Fibroblast of lung (primary cell): ENCODE measurements around the gene NTRK3. TPM values are rescaled to one million over a fixed set of nuclear protein-coding genes. Genes with fewer than 3 reads are reported as not detected.

Experiments used
- DNase-seq, 2 donors: peaks; one replicate each; pipeline versions ENCODE4 v3.0.0 to v3.0.0-alpha.2; 2010; ENCODE audit warnings: low read depth in 2 of 2
- H2AFZ ChIP-seq: 2 replicates; pipeline ENCODE4 v1.5.1; 2012; ENCODE audit warnings: low read length, control low read depth, inconsistent platforms
- H3K27ac ChIP-seq: 2 replicates; pipeline ENCODE4 v1.5.1; 2011; ENCODE audit warnings: low read length, control low read depth; ENCODE audit not compliant: insufficient read depth
- H3K27me3 ChIP-seq: 2 replicates; pipeline ENCODE4 v1.5.1; 2011; ENCODE audit warnings: mild to moderate bottlenecking, low read length; ENCODE audit not compliant: control insufficient read depth, insufficient read depth
- H3K36me3 ChIP-seq: 2 replicates; pipeline ENCODE4 v1.5.1; 2011; ENCODE audit warnings: low read length; ENCODE audit not compliant: control insufficient read depth, insufficient read depth
- H3K4me1 ChIP-seq: 2 replicates; pipeline ENCODE4 v1.5.1; 2011; ENCODE audit warnings: low read length; ENCODE audit not compliant: control insufficient read depth, insufficient read depth; ENCODE audit errors: extremely low read depth
- H3K4me2 ChIP-seq: 2 replicates; pipeline ENCODE4 v1.5.1; 2011; ENCODE audit warnings: low read length, control low read depth; ENCODE audit not compliant: insufficient read depth; ENCODE audit errors: extremely low read depth
- H3K4me3 ChIP-seq, 4 experiments: fragments of 200-600 bp in 1 of 4; sonication (generic) in 1 of 4; replicated peaks in 1 of 4; 2 replicates each; pipeline ENCODE4 v1.5.1; 2011 to 2016; ENCODE audit warnings: low read length in 4 of 4, low read depth in 3 of 4, mild to moderate bottlenecking in 3 of 4, control low read depth in 2 of 4, inconsistent platforms in 1 of 4, mixed read lengths in 1 of 4; ENCODE audit not compliant: insufficient read depth in 1 of 4; ENCODE audit errors: control extremely low read depth in 1 of 4
- H3K79me2 ChIP-seq: 2 replicates; pipeline ENCODE4 v1.5.1; 2012; ENCODE audit warnings: mild to moderate bottlenecking, low read length, inconsistent platforms; ENCODE audit not compliant: control insufficient read depth, insufficient read depth
- H3K9ac ChIP-seq: 2 replicates; pipeline ENCODE4 v1.5.1; 2011; ENCODE audit warnings: mild to moderate bottlenecking, low read length, control low read depth; ENCODE audit not compliant: insufficient read depth
- H3K9me3 ChIP-seq: 2 replicates; pipeline ENCODE4 v1.5.1; 2012; ENCODE audit warnings: low read depth, low read length; ENCODE audit not compliant: control insufficient read depth, insufficient read depth
- H4K20me1 ChIP-seq: 2 replicates; pipeline ENCODE4 v1.5.1; 2011; ENCODE audit warnings: low read length; ENCODE audit not compliant: control insufficient read depth, insufficient read depth; ENCODE audit errors: extremely low read depth
- EZH2 ChIP-seq: IDR thresholded peaks from 2 replicates; pipeline ENCODE4 v1.5.1; 2012; ENCODE audit warnings: low read length, control low read depth, mild to moderate bottlenecking; ENCODE audit errors: missing control alignments
- polyA plus RNA-seq, 2 donors: library from polyadenylated mRNA; depleted of rRNA in 1 of 2; stranded (reverse) in 1 of 2; unstranded in 1 of 2; fragments of >200 nt; gene quantifications; 2 replicates each; pipeline ENCODE4 v1.2.1, GENCODE V29; 2011 to 2012; ENCODE audit warnings: missing spikeins in 1 of 2
- total RNA-seq: library from RNA; depleted of rRNA; stranded (reverse); fragments of >200 nt; gene quantifications from 2 replicates; pipeline ENCODE4 v1.2.1, GENCODE V29; 2014
- TF ChIP-seq, protein P1 (sequence below), 2 donors: IDR thresholded peaks in 1 of 2; conservative IDR thresholded peaks in 1 of 2; 1 replicate in 1 of 2; 2 replicates in 1 of 2; pipeline ENCODE4 v1.5.1; 2011 to 2012; ENCODE audit warnings: low read length in 2 of 2, control low read depth in 1 of 2, inconsistent platforms in 1 of 2, low read depth in 1 of 2, mild to moderate bottlenecking in 1 of 2

The NTRK3 gene
- total and polyA plus RNA-seq, 2 donors (not counting 1 experiment from before 2014, with no cell fraction given) = 0.06 TPM; not detected in 1

GRCh38 chr15:88021601-88022000, 234.9 kb downstream of the NTRK3 start:
- Histone ChIP-seq H3K9ac (no peak overlapping the region), H4K20me1 (no peaks in the 10 kb centered on the region), H3K79me2 (no peaks in the 10 kb centered on the region), H2AFZ (no peak overlapping the region), H3K27me3 (no peaks in the 10 kb centered on the region), H3K4me1 (no peaks in the 10 kb centered on the region), H3K27ac (no peak overlapping the region), H3K4me2 (no peak overlapping the region), H3K36me3 (no peaks in the 10 kb centered on the region), H3K9me3 (no peaks in the 10 kb centered on the region), H3K4me3 (no peak overlapping the region)
- TF ChIP-seq, protein P1, sequence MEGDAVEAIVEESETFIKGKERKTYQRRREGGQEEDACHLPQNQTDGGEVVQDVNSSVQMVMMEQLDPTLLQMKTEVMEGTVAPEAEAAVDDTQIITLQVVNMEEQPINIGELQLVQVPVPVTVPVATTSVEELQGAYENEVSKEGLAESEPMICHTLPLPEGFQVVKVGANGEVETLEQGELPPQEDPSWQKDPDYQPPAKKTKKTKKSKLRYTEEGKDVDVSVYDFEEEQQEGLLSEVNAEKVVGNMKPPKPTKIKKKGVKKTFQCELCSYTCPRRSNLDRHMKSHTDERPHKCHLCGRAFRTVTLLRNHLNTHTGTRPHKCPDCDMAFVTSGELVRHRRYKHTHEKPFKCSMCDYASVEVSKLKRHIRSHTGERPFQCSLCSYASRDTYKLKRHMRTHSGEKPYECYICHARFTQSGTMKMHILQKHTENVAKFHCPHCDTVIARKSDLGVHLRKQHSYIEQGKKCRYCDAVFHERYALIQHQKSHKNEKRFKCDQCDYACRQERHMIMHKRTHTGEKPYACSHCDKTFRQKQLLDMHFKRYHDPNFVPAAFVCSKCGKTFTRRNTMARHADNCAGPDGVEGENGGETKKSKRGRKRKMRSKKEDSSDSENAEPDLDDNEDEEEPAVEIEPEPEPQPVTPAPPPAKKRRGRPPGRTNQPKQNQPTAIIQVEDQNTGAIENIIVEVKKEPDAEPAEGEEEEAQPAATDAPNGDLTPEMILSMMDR (conservative IDR thresholded peaks at IDR 0.05 in 1 of 2, IDR thresholded peaks at IDR 0.05 in 1 of 2; ENCODE audit: low read depth in 1 of 2, low read length in 2 of 2) = no peak
- TF ChIP-seq EZH2 = no peak
- peak in 1 of 2 donors; percentile 32 for DNase-seq

DNA sequence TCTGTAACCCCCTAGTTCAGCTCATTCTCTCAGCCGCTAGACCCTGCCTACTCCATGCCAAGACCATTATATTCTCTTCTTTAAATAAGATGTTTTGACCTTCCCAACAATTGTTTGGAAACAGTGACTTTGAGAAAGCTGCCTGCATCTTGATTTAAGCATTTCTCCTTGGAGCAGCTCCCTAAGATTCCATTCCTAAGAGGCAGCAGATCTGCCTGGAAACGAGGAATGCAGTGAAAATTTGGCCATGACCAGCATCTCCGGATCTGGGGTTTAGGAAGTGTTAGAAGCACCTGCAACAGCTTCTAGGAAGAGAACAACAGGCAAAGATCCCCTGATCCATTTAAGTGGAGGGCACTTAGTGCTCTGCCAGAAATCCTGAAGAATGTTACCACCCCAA, 235.7 kb downstream of the NTRK3 start:
- Histone ChIP-seq H3K4me2 (no peak overlapping the region), H3K27me3 (no peaks in the 10 kb centered on the region), H4K20me1 (no peaks in the 10 kb centered on the region), H3K36me3 (no peaks in the 10 kb centered on the region), H3K79me2 (no peaks in the 10 kb centered on the region), H3K4me3 (no peak overlapping the region), H3K9ac (no peak overlapping the region), H3K9me3 (no peaks in the 10 kb centered on the region), H2AFZ (no peak overlapping the region), H3K4me1 (no peaks in the 10 kb centered on the region), H3K27ac (no peak overlapping the region)
- peak in 1 of 2 donors; percentile 51 for DNase-seq
- TF ChIP-seq, protein P1 (conservative IDR thresholded peaks at IDR 0.05 in 1 of 2, IDR thresholded peaks at IDR 0.05 in 1 of 2; ENCODE audit: low read depth in 1 of 2, low read length in 2 of 2) = no peak
- no peak for TF ChIP-seq EZH2

- Histone ChIP-seq H3K4me3 (no peak overlapping the region), H3K9ac (no peak overlapping the region), H4K20me1 (no peaks in the 10 kb centered on the region), H3K27ac (no peak overlapping the region), H2AFZ (no peak overlapping the region), H3K4me1 (no peaks in the 10 kb centered on the region), H3K4me2 (no peak overlapping the region), H3K9me3 (no peaks in the 10 kb centered on the region), H3K79me2 (no peaks in the 10 kb centered on the region), H3K27me3 (no peaks in the 10 kb centered on the region), H3K36me3 (no peaks in the 10 kb centered on the region)
- TF ChIP-seq, protein P1 (conservative IDR thresholded peaks at IDR 0.05 in 1 of 2, IDR thresholded peaks at IDR 0.05 in 1 of 2; ENCODE audit: low read depth in 1 of 2, low read length in 2 of 2) = no peak
- no peak for TF ChIP-seq EZH2
- DNase-seq = peak in 1 of 2 donors; percentile 13
Observed at GRCh38 chr15:88019656-88020055, 236.9 kb downstream of the NTRK3 start.
